AG04450 (cell line): ENCODE data around the gene VSIR. TPM values are rescaled to one million over a fixed set of nuclear protein-coding genes. Genes with fewer than 3 reads are reported as not detected.

Experiments used
- CTCF ChIA-PET: fragments of 300-600, 350-600 bp; formaldehyde crosslinking; extraction: SDS; loops from one replicate; lab custom pipeline; 2022; ENCODE audit warnings: antibody characterized with exemption, inconsistent platforms; lab: Charles Lee
- POLR2A ChIA-PET: fragments of 350-600 bp; formaldehyde crosslinking; extraction: SDS; loops from one replicate; lab custom pipeline; 2021; ENCODE audit warnings: antibody characterized with exemption, inconsistent platforms; lab: Yijun Ruan, JAX
- DNase-seq: peaks from one replicate; pipeline ENCODE4 v3.0.0-alpha.2; 2011; ENCODE audit warnings: low read depth, low spot score
- H3K27ac ChIP-seq: one replicate; pipeline ENCODE4 v1.5.1; 2012; ENCODE audit warnings: low read depth, low read length, control low read depth
- H3K27me3 ChIP-seq: one replicate; pipeline ENCODE4 v1.6.0; 2012; ENCODE audit warnings: low read length; ENCODE audit not compliant: control insufficient read depth, insufficient read depth
- H3K4me3 ChIP-seq: 2 replicates; pipeline ENCODE4 v1.5.1; 2011; ENCODE audit warnings: mild to moderate bottlenecking, low read depth, low read length, control low read depth
- H3K9me3 ChIP-seq: 2 replicates; pipeline ENCODE4 v1.5.1; 2012; ENCODE audit warnings: low read length; ENCODE audit not compliant: control insufficient read depth, insufficient read depth
- CTCF ChIP-seq: IDR thresholded peaks from 2 replicates; pipeline ENCODE4 v1.5.1; 2011; ENCODE audit warnings: low read depth, low read length, control low read depth, inconsistent platforms
- polyA plus RNA-seq: library from polyadenylated mRNA; depleted of rRNA; stranded (reverse); fragments of >200 nt; gene quantifications from 2 replicates; pipeline ENCODE4 v1.2.3, GENCODE V29; 2011

The VSIR gene
- polyA plus RNA-seq, 1 experiment: 22.1 TPM

GRCh38 chr10:71782917-71783490, 9.7 kb upstream of the VSIR start:
- no peak for DNase-seq
- no peak overlapping the region for H3K27ac ChIP-seq
- ChIA-PET CTCF (interaction anchor here (0.9 kb wide), 1 partner anchor 113 kb away, joined by 3 read pairs; no protein-coding TSS in a partner anchor), POLR2A (no interaction called here)
- H3K27me3 ChIP-seq: peaks cover 39% of the 10 kb centered on the region
- H3K9me3 ChIP-seq: no peaks in the 10 kb centered on the region
- H3K4me3 ChIP-seq: no peak overlapping the region
- no peak for TF ChIP-seq CTCF

GRCh38 chr10:71782221-71782916, 9.0 kb upstream of the VSIR start:
- no peak for TF ChIP-seq CTCF
- POLR2A ChIA-PET: no interaction called here
- no peak for DNase-seq

GRCh38 chr10:71780719-71781118, 7.4 kb upstream of the VSIR start:
- Histone ChIP-seq H3K4me3 (no peak overlapping the region), H3K27me3 (peaks cover 37% of the 10 kb centered on the region), H3K27ac (no peak overlapping the region), H3K9me3 (peaks cover 6% of the 10 kb centered on the region)
- ChIA-PET POLR2A (no interaction called here), CTCF (no interaction called here)
- no peak for TF ChIP-seq CTCF
- no peak for DNase-seq

More at GRCh38 chr10:71782221-71782916, 9.0 kb upstream of the VSIR start:
- Histone ChIP-seq H3K27ac (no peak overlapping the region), H3K4me3 (no peak overlapping the region), H3K27me3 (peaks cover 39% of the 10 kb centered on the region), H3K9me3 (peaks cover 3% of the 10 kb centered on the region)
- CTCF ChIA-PET: interaction anchor here (0.6 to 0.9 kb wide), 2 partner anchors 114 to 123 kb away, joined by 3 to 8 read pairs; no protein-coding TSS in a partner anchor

- TF ChIP-seq CTCF: no peak
- ChIA-PET POLR2A (no interaction called here), CTCF (no interaction called here)
- DNase-seq: no peak
- peaks cover 32% of the 10 kb centered on the region for H3K27me3 ChIP-seq
- no peak overlapping the region for H3K27ac ChIP-seq
- no peak overlapping the region for H3K4me3 ChIP-seq
- H3K9me3 ChIP-seq: peaks cover 6% of the 10 kb centered on the region
These were observed 6.8 kb upstream of the VSIR start for GRCh38 chr10:71780156-71780555.

- Histone ChIP-seq H3K27ac (no peak overlapping the region), H3K27me3 (peaks cover 32% of the 10 kb centered on the region), H3K4me3 (no peak overlapping the region), H3K9me3 (peaks cover 6% of the 10 kb centered on the region)
- CTCF ChIA-PET: no interaction called here
- TF ChIP-seq CTCF: no peak
- POLR2A ChIA-PET: no interaction called here
- DNase-seq: no peak
These were observed 6.3 kb upstream of the VSIR start for GRCh38 chr10:71779641-71780040.
